Activated T-helper 17 cell treated with anti-CD3 and anti-CD28 coated beads, Interleukin-2, amount 50 U/mL, for 72 hours (primary cell): ENCODE data around the gene ASB2. TPM values are rescaled to one million over a fixed set of nuclear protein-coding genes. Genes with fewer than 3 reads are reported as not detected.

ENCODE experiments used
- ATAC-seq: fragments of 150-1000 bp; cut with Tn5 transposase; replicated peaks from 2 replicates; pipeline ENCODE4 v1.10.0; 2021; ENCODE audit warnings: mild to moderate bottlenecking, moderate library complexity
- H3K27ac Mint-ChIP-seq: one replicate; pipeline ENCODE4 v1.8.0; 2022; ENCODE audit warnings: mixed read lengths
- H3K27me3 Mint-ChIP-seq: one replicate; pipeline ENCODE4 v1.8.0; 2022; ENCODE audit warnings: mixed read lengths
- H3K36me3 Mint-ChIP-seq: one replicate; pipeline ENCODE4 v1.8.0; 2022; ENCODE audit warnings: low read depth, mild to moderate bottlenecking, mixed read lengths
- H3K4me1 Mint-ChIP-seq: one replicate; pipeline ENCODE4 v1.8.0; 2022; ENCODE audit warnings: mixed read lengths
- H3K4me3 Mint-ChIP-seq: one replicate; pipeline ENCODE4 v1.8.0; 2022; ENCODE audit warnings: mild to moderate bottlenecking, mixed read lengths
- H3K9me3 Mint-ChIP-seq: one replicate; pipeline ENCODE4 v1.8.0; 2022; ENCODE audit warnings: mixed read lengths
- total RNA-seq, 2 donors: library from RNA; stranded (reverse); gene quantifications; one replicate each; pipeline ENCODE4 v1.2.3, GENCODE V29; 2022

ASB2 gene
- total RNA-seq, 2 donors from 2014 or later, result 48.5 to 68.7 TPM

DNA sequence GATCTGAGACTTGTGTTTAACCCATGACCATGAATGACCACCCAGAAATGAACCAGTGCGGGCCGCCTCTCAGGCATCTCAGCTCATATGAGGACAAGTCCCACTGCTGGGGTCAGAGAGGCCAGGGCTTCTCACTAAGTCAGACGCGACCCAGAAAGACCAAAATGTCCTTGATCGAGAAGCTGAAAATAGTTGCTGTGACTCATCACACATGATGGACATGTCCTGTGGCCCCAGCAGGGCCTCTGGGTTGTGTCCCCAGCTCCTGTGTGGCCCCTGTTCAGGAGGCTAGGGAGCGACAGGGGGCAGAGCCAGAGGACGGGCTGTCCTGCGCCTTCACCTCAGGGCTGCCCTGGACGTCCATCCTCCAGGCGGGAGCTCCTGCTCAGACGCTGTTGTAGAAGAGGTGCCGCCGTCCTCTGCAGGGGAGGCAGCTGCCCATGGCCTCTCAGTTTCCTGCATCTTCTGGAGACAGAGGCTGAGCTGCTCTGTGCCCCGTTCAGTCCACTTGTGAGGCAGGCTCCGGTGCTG, 78.2 kb downstream of the ASB2 start:
- no peak for ATAC-seq
- H3K4me1 Mint-ChIP-seq, result no peaks in the 10 kb centered on the region
- no peak overlapping the region for H3K4me3 Mint-ChIP-seq
- no peaks in the 10 kb centered on the region for H3K9me3 Mint-ChIP-seq
- H3K27me3 Mint-ChIP-seq, result peaks cover 3% of the 10 kb centered on the region
- no peak overlapping the region for H3K27ac Mint-ChIP-seq
- no peaks in the 10 kb centered on the region for H3K36me3 Mint-ChIP-seq

DNA sequence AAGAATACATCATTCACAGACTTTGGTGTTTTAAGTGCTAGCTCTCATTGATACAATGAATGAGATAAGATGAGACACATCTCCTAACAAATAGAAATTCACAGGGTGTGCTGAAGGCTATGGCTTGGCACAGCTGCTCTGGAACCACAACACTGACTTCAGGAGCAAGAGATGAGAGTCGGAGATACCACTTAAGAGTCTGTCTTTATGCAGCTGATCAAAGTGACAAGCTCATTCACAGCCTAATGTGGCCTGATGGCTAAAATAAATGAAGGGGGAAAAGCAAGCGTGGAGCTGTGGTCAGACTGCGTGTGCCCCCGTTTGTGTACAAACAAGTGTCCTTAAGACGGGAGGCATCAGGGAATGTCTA, 78.9 kb downstream of the ASB2 start:
- no peaks in the 10 kb centered on the region for H3K9me3 Mint-ChIP-seq
- no peaks in the 10 kb centered on the region for H3K4me1 Mint-ChIP-seq
- ATAC-seq, result no peak
- H3K27ac Mint-ChIP-seq, result no peak overlapping the region
- no peaks in the 10 kb centered on the region for H3K36me3 Mint-ChIP-seq
- H3K4me3 Mint-ChIP-seq, result no peak overlapping the region
- peaks cover 3% of the 10 kb centered on the region for H3K27me3 Mint-ChIP-seq

DNA sequence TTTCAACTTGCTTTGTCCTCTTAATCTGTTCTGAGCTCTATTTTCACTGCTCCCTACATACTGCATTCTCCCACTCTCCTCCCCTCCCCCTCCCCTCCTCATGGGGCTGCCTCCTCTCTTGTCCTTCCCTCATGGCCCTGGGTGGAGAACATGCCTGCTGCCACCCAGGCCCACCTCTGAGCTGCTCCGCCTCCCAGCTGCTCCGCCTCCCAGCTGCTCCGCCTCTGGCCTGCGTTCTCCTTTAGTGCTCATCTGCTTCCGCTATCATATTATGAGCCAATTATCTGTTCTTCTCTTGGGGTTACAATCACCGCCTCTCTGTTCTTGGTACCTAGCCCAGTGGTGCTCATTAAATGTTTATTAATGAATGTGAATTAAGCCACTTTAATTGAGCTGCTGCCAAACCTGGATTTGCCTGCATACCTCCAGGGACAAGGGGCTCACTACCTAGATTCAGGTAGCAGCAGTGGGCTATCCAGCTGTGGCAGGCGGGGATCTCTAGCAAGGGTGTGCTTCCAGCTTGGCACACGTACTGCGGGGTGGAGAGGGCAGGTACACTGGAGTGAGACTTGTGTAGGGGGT, 81.3 kb downstream of the ASB2 start:
- H3K9me3 Mint-ChIP-seq, result no peaks in the 10 kb centered on the region
- ATAC-seq, result no peak
- H3K4me1 Mint-ChIP-seq, result no peaks in the 10 kb centered on the region
- no peaks in the 10 kb centered on the region for H3K36me3 Mint-ChIP-seq
- peaks cover 11% of the 10 kb centered on the region for H3K27me3 Mint-ChIP-seq
- H3K4me3 Mint-ChIP-seq, result no peak overlapping the region
- no peak overlapping the region for H3K27ac Mint-ChIP-seq

DNA sequence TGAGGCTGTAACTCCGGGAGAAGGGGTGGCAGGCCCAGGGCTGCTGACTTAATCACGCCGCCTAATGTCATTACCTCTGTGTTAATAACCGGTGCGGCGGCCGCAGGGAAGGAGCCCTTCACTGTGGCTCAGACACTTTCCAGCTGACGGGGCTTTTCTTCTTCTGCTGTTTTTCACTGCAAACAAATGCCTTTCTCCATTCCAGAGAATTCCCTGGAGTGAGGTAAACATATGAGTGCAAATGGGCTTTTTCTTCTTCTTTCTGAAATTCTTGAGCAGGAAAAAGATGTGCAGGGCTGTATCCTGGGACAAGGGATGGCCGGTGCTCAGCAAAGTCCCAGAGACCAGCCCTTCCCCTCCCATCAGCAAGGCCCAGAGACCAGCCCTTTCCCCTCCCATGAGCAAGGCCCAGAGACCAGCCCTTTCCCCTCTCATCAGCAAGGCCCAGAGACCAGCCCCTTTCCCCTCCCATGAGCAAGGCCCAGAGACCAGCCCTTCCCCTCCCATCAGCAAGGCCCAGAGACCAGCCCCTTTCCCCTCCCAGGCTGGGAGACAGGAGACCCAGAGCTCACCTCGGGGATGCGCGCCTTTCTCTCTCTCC, 82.6 kb downstream of the ASB2 start:
- H3K9me3 Mint-ChIP-seq, result no peaks in the 10 kb centered on the region
- ATAC-seq, result no peak
- no peaks in the 10 kb centered on the region for H3K4me1 Mint-ChIP-seq
- H3K27me3 Mint-ChIP-seq, result peaks cover 13% of the 10 kb centered on the region
- H3K27ac Mint-ChIP-seq, result no peak overlapping the region
- H3K36me3 Mint-ChIP-seq, result no peaks in the 10 kb centered on the region
- H3K4me3 Mint-ChIP-seq, result no peak overlapping the region

DNA sequence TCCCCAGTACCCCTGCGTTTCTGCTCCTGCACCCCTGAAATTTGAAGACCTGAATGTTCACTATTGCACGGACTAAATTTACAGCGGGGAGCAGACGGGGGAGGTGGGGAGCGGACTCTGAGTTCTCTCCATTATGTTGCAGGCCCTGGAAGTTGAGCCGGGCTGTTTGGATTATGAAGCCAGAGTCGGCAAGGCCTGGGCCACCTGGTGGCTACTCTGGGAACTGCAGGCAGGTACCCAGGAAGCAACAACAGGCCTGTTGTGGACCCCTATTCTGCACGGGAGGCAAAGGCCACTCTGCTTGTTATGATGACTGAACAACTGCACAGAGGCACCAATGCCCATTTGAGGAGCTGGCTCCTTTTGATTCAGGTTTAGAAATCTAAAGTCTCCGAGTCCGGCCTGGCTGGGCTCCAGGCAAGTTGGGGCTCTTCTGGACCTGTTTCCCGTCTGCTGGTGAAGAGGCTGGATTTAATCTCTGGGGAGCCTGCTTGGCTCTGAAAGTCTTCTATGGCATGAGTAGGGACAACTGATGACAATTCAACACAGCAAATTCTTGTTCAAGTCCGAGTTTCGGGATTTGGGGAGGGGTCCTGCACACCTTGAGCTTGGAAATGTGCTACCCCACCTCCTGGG, 83.3 kb downstream of the ASB2 start:
- no peak overlapping the region for H3K27ac Mint-ChIP-seq
- ATAC-seq, result peak; percentile 48
- no peak overlapping the region for H3K4me3 Mint-ChIP-seq
- no peaks in the 10 kb centered on the region for H3K9me3 Mint-ChIP-seq
- no peaks in the 10 kb centered on the region for H3K36me3 Mint-ChIP-seq
- H3K27me3 Mint-ChIP-seq, result peaks cover 18% of the 10 kb centered on the region
- no peaks in the 10 kb centered on the region for H3K4me1 Mint-ChIP-seq

DNA sequence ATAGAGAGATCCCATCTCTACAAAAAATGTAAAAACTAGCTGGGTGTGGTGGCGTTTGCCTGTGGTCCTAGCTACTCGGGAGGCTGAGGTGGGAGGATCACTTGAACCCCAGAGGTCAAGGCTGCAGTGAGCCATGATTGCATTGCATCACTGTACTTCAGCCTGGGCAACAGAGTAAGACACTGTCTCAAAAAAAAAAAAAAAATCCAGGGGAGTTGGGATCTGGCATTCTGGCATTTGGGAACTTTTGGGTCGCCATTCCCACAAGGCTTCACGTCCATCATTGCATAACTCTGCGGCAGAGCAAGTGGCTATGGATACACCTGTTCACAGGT, 83.9 kb downstream of the ASB2 start:
- Mint-ChIP-seq H3K9me3 (no peaks in the 10 kb centered on the region), H3K27ac (no peak overlapping the region), H3K27me3 (peaks cover 18% of the 10 kb centered on the region), H3K4me1 (no peaks in the 10 kb centered on the region), H3K36me3 (no peaks in the 10 kb centered on the region), H3K4me3 (no peak overlapping the region)
- no peak for ATAC-seq

DNA sequence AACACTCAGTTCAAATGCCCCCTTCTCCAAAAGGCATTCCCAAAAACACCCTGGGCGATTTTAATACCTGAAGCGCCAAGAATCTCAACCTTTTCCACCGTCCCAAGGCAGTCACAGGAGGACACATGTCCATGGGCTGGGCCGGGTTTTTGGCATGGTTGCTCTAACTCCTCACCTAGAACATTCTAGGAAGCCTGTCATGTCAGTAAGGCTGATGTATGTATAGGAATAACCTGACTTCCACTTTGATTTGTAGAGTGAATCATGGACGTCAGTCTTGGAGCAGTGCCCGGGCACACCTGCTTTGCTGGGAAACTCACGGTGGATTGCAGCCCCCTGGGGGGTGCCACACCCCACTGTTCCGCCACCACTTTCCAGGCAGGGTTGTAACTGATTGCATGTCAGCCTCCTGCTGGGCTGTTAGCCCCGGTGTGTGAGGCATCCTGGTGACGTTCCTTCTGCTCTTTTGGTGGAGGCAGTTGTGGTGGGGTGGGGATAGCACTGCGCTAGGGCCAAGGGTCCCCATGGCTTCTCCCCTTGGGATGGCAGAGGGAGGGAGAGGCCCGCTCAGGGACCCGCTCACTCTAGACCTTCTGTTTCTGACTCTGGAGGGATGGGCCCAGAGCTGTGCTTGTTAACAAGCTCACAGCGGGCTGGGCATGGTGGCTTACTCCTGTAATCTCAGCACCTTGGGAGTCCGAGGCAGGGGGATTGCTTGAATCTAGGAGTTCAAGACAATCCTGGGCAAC, 84.4 kb downstream of the ASB2 start:
- H3K4me1 Mint-ChIP-seq, result no peaks in the 10 kb centered on the region
- no peaks in the 10 kb centered on the region for H3K9me3 Mint-ChIP-seq
- H3K27ac Mint-ChIP-seq, result no peak overlapping the region
- no peak for ATAC-seq
- peaks cover 18% of the 10 kb centered on the region for H3K27me3 Mint-ChIP-seq
- no peaks in the 10 kb centered on the region for H3K36me3 Mint-ChIP-seq
- H3K4me3 Mint-ChIP-seq, result no peak overlapping the region

DNA sequence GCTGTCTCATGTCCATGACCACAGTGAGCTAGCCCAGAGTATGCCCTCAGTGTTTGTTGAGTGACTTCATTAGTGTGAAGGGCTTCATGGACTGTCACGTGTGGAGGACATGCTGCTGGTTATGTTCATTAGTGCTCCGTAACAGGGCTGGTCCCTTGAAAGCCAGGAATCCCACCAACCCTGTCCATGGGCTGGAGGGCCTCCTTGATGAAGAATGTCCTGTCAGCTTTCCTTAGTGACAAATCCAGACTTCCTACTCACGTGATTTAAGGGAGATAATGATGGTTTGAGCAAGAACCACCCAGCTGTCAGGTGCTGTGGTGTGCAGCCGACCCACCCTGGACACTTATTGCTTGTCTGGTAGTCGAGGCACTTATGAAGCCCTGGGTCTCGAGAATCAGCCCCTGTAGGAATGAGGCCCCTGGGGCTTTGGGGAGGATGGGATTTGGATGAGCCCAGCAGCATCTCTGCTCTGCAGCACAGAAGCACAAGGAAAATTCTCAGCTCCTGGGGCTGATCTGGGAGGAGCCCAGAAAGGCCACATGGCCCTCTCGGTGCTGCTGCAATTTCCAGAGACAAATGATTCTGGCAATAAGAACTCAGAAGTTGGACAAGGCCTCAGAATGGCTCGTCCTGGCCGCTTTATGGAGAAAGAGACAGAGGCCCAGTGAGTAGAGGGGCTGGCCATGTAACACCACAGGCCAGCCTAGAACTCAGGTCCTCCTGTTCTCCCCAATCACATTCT, 86.5 kb downstream of the ASB2 start:
- no peak for ATAC-seq
- Mint-ChIP-seq H3K27me3 (peaks cover 23% of the 10 kb centered on the region), H3K27ac (no peak overlapping the region), H3K9me3 (peaks cover 4% of the 10 kb centered on the region), H3K36me3 (no peaks in the 10 kb centered on the region), H3K4me1 (peaks cover 2% of the 10 kb centered on the region), H3K4me3 (no peak overlapping the region)

DNA sequence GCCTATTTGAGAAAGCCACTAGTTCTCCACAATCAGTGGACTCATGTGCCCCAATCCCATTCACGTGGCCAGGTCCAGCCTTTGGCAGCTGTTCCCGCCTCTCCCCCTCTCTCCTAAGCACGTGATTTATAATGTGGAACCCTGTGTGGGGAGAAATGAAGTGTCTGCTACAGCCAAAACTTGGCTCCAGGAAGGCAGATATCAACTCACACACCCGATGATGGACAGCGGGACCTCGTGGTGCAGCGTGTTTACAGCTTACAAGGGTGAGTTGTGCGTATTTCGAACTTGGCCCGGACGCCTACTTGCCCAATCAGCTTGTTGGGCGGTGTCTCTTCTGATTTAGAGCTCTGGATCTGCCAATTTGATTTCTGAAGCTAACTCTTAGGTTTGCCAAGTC, 87.4 kb downstream of the ASB2 start:
- Mint-ChIP-seq H3K36me3 (no peaks in the 10 kb centered on the region), H3K27ac (no peak overlapping the region), H3K27me3 (peaks cover 26% of the 10 kb centered on the region), H3K4me3 (no peak overlapping the region), H3K9me3 (peaks cover 4% of the 10 kb centered on the region), H3K4me1 (peaks cover 6% of the 10 kb centered on the region)
- ATAC-seq, result no peak

DNA sequence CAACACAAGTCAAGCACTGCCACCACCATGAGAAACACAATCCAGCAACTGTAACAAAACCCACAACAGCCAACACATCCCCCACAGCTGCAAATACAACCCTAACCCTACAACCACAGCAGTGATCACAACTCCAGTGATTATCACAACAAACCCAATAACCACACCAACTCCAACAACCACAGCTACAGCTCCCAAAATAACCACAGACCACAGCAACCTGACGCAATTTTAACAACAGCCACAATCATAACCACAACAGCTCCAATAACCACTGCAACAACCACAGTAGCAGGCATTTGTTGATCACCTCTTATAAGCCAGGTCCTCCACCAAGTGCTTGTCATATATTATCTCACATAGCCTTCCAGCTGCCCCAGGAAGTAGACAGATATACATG, 91.4 kb downstream of the ASB2 start:
- Mint-ChIP-seq H3K4me3 (no peak overlapping the region), H3K27me3 (peaks cover 24% of the 10 kb centered on the region), H3K4me1 (peaks cover 6% of the 10 kb centered on the region), H3K9me3 (peaks cover 11% of the 10 kb centered on the region), H3K36me3 (no peaks in the 10 kb centered on the region), H3K27ac (no peak overlapping the region)
- ATAC-seq, result no peak

Other genes starting within 250 kb of the ASB2 start
- not detected for gene PRIMA1, start 188.1 kb downstream of the ASB2 start, total RNA-seq
- not detected for gene FAM181A, start 49.2 kb downstream of the ASB2 start, total RNA-seq
- under 1 TPM in 1 of 2 donors, not detected in 1; 0.37 TPM for gene CCDC197, start 20.7 kb upstream of the ASB2 start, total RNA-seq
- gene OTUB2, start 49.8 kb upstream of the ASB2 start, total RNA-seq, result 10 to 100 TPM in 1 of 2 donors, 1 to 10 TPM in 1; 6.3 to 11.0 TPM
- 100 to 1,000 TPM; 222 to 241 TPM for gene DDX24, start 104.6 kb upstream of the ASB2 start, total RNA-seq
- gene IFI27L1, start 104.7 kb upstream of the ASB2 start, total RNA-seq, result 10 to 100 TPM; 34.5 to 35.4 TPM
- gene IFI27, start 134.2 kb upstream of the ASB2 start, total RNA-seq, result 1 to 10 TPM; 2.1 to 3.0 TPM
- gene IFI27L2, start 153.0 kb upstream of the ASB2 start, total RNA-seq, result 10 to 100 TPM; 58.5 to 58.8 TPM
- gene PPP4R4, start 197.8 kb upstream of the ASB2 start, total RNA-seq, result 10 to 100 TPM in 1 of 2 donors, 1 to 10 TPM in 1; 1.8 to 68.2 TPM